ENCODE measurements around the gene CCBE1. TPM values are rescaled to one million over a fixed set of nuclear protein-coding genes. Genes with fewer than 3 reads are reported as not detected.
A peak's percentile ranks its signal among the peaks of the same experiment; 100 is the strongest.

Gene CCBE1
- total RNA-seq, 1 experiment from 2014 or later = 9.9 TPM

GRCh38 chr18:59620381-59620780, 76.8 kb downstream of the CCBE1 start:
- DNase-seq (ENCODE audit: low read depth) = no peak

GRCh38 chr18:59619816-59620215, 77.4 kb downstream of the CCBE1 start:
- DNase-seq (ENCODE audit: low read depth) = no peak

- DNase-seq (ENCODE audit: low read depth) = peak; percentile 66
Observed at GRCh38 chr18:59617468-59617932, 79.7 kb downstream of the CCBE1 start.

GRCh38 chr18:59616501-59616900, 80.7 kb downstream of the CCBE1 start:
- DNase-seq (ENCODE audit: low read depth) = peak; percentile 19

GRCh38 chr18:59613903-59614302, 83.3 kb downstream of the CCBE1 start:
- DNase-seq (ENCODE audit: low read depth) = no peak

GRCh38 chr18:59612381-59612780, 84.8 kb downstream of the CCBE1 start:
- peak; percentile 22 for DNase-seq (ENCODE audit: low read depth)

- no peak for DNase-seq (ENCODE audit: low read depth)
Observed at GRCh38 chr18:59610546-59611140, 86.6 kb downstream of the CCBE1 start.

- DNase-seq (ENCODE audit: low read depth) = no peak
Observed at GRCh38 chr18:59609654-59610053, 87.6 kb downstream of the CCBE1 start.

- DNase-seq (ENCODE audit: low read depth) = no peak
Observed at GRCh38 chr18:59607471-59607870, 89.8 kb downstream of the CCBE1 start.

- no peak for DNase-seq (ENCODE audit: low read depth)
Observed at GRCh38 chr18:59607078-59607379, 90.2 kb downstream of the CCBE1 start.

GRCh38 chr18:59606193-59607077, 90.8 kb downstream of the CCBE1 start:
- peak; percentile 69 for DNase-seq (ENCODE audit: low read depth)

- DNase-seq (ENCODE audit: low read depth) = peak; percentile 10
Observed at GRCh38 chr18:59605633-59606192, 91.5 kb downstream of the CCBE1 start.

- no peak for DNase-seq (ENCODE audit: low read depth)
Observed at GRCh38 chr18:59604877-59605276, 92.3 kb downstream of the CCBE1 start.

- no peak for DNase-seq (ENCODE audit: low read depth)
Observed at GRCh38 chr18:59597049-59597448, 100.2 kb downstream of the CCBE1 start.

- DNase-seq (ENCODE audit: low read depth) = peak; percentile 9
Observed at GRCh38 chr18:59593291-59593717, 103.9 kb downstream of the CCBE1 start.

GRCh38 chr18:59592624-59593023, 104.6 kb downstream of the CCBE1 start:
- DNase-seq (ENCODE audit: low read depth) = no peak

GRCh38 chr18:59582395-59582794, 114.8 kb downstream of the CCBE1 start:
- no peak for DNase-seq (ENCODE audit: low read depth)

GRCh38 chr18:59579509-59579908, 117.7 kb downstream of the CCBE1 start:
- no peak for DNase-seq (ENCODE audit: low read depth)

- DNase-seq (ENCODE audit: low read depth) = no peak
Observed at GRCh38 chr18:59577386-59577655, 119.9 kb downstream of the CCBE1 start.

- no peak for DNase-seq (ENCODE audit: low read depth)
Observed at GRCh38 chr18:59576541-59577385, 120.5 kb downstream of the CCBE1 start.

- DNase-seq (ENCODE audit: low read depth) = no peak
Observed at GRCh38 chr18:59575995-59576394, 121.2 kb downstream of the CCBE1 start.

GRCh38 chr18:59573962-59574361, 123.3 kb downstream of the CCBE1 start:
- no peak for DNase-seq (ENCODE audit: low read depth)

All from RPMI7951 (cell line).